ENCODE data around the gene ADAMTSL4. TPM values are rescaled to one million over a fixed set of nuclear protein-coding genes. Genes with fewer than 3 reads are reported as not detected.

The ADAMTSL4 gene
- polyA plus RNA-seq, 1 of the 3 experiments (the other 2 are of a cell fraction), result 3.4 TPM

- H3K79me2 ChIP-seq (ENCODE audit: insufficient read depth), result peaks cover 13% of the 10 kb centered on the region
- no peak for DNase-seq
- no peak overlapping the region for H2AFZ ChIP-seq (ENCODE audit: low read depth)
- H4K20me1 ChIP-seq (ENCODE audit: insufficient read depth), result no peaks in the 10 kb centered on the region
- no peaks in the 10 kb centered on the region for H3K27me3 ChIP-seq (ENCODE audit: insufficient read depth)
- no peak for TF ChIP-seq GATA2 (CRISPR knock-in tag; IDR thresholded peaks at IDR 0.05)
- TF ChIP-seq, protein P1, sequence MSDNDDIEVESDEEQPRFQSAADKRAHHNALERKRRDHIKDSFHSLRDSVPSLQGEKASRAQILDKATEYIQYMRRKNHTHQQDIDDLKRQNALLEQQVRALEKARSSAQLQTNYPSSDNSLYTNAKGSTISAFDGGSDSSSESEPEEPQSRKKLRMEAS (IDR thresholded peaks at IDR 0.05; ENCODE audit: low read depth), result no peak
- no peak for TF ChIP-seq JUND (IDR thresholded peaks at IDR 0.05)
- TF ChIP-seq FOXM1 (IDR thresholded peaks at IDR 0.05; ENCODE audit: low read depth), result no peak
- no peak for TF ChIP-seq NFIC (IDR thresholded peaks at IDR 0.05; ENCODE audit: borderline replicate concordance)
- no peak for TF ChIP-seq EP300 (IDR thresholded peaks at IDR 0.05; ENCODE audit: borderline replicate concordance in 1 of 2, low read depth in 1 of 2, low read length in 1 of 2)
- no peak for TF ChIP-seq TEAD4 (IDR thresholded peaks at IDR 0.05; ENCODE audit: borderline replicate concordance, insufficient read depth)
- no peak for TF ChIP-seq YY1 (IDR thresholded peaks at IDR 0.05; ENCODE audit: low read depth)
- TF ChIP-seq, protein P2, sequence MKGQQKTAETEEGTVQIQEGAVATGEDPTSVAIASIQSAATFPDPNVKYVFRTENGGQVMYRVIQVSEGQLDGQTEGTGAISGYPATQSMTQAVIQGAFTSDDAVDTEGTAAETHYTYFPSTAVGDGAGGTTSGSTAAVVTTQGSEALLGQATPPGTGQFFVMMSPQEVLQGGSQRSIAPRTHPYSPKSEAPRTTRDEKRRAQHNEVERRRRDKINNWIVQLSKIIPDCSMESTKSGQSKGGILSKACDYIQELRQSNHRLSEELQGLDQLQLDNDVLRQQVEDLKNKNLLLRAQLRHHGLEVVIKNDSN (IDR thresholded peaks at IDR 0.05; ENCODE audit: borderline replicate concordance, low read depth), result no peak
- no peak for TF ChIP-seq SMC3 (IDR thresholded peaks at IDR 0.05; ENCODE audit: low read depth, low read length)
- TF ChIP-seq TAF1 (IDR thresholded peaks at IDR 0.05; ENCODE audit: borderline replicate concordance, low read depth, low read length), result no peak
- TF ChIP-seq, protein P3, sequence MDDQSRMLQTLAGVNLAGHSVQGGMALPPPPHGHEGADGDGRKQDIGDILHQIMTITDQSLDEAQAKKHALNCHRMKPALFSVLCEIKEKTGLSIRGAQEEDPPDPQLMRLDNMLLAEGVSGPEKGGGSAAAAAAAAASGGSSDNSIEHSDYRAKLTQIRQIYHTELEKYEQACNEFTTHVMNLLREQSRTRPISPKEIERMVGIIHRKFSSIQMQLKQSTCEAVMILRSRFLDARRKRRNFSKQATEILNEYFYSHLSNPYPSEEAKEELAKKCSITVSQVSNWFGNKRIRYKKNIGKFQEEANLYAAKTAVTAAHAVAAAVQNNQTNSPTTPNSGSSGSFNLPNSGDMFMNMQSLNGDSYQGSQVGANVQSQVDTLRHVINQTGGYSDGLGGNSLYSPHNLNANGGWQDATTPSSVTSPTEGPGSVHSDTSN (IDR thresholded peaks at IDR 0.05), result no peak
- no peak for TF ChIP-seq SIN3A (IDR thresholded peaks at IDR 0.05; ENCODE audit: borderline replicate concordance, low read depth, low read length)
- TF ChIP-seq CTCF (IDR thresholded peaks at IDR 0.05), result no peak
- TF ChIP-seq FOSL2 (IDR thresholded peaks at IDR 0.05; ENCODE audit: borderline replicate concordance, low read depth), result no peak
- TF ChIP-seq RFX5 (IDR thresholded peaks at IDR 0.05; ENCODE audit: low read length), result no peak
- TF ChIP-seq NRF1 (IDR thresholded peaks at IDR 0.05; ENCODE audit: low read depth, low read length), result no peak
- TF ChIP-seq TCF12 (IDR thresholded peaks at IDR 0.05), result no peak
- WGBS (ENCODE audit: low lambda C conversion rate), result 88% methylated on average over 2 of the region's 4 CpGs
- peaks cover 6 to 13% of the 10 kb centered on the region in 2 experiments; a peak in 2 of 4 replicates for H3K4me1 ChIP-seq (ENCODE audit: control insufficient read depth in 1 of 2, insufficient read depth in 2 of 2, low read depth in 1 of 2, low read length in 1 of 2)
- no peaks in the 10 kb centered on the region for H3K9me3 ChIP-seq
- POLR2A ChIA-PET, result no interaction called here
- no peak overlapping the region for H3K27ac ChIP-seq (ENCODE audit: low read depth in 2 of 2, low read length in 1 of 2)
- CTCF ChIA-PET, result interaction anchor here (1.0 to 6.0 kb wide), 2 partner anchors 23 to 52 kb away, joined by 3 to 29 read pairs; no protein-coding TSS in a partner anchor
- peak overlapping the region; percentile 90 for H3K4me2 ChIP-seq
- peak overlapping the region in 1 of 2 experiments; percentile 55; a peak in 1 of 4 replicates for H3K4me3 ChIP-seq (ENCODE audit: low read depth in 2 of 2, low read length in 1 of 2)
- no peaks in the 10 kb centered on the region for H3K9me2 ChIP-seq
- peak overlapping the region; percentile 73; the same call in 1 of the 2 replicates for H3K9ac ChIP-seq
- peaks cover 0 to 16% of the 10 kb centered on the region in 2 experiments for H3K36me3 ChIP-seq (replicated peaks in 1 of 2; ENCODE audit: control insufficient read depth in 1 of 2, insufficient read depth in 2 of 2, low read length in 1 of 2)
- H3F3A ChIP-seq (replicated peaks; ENCODE audit: insufficient read depth), result peaks cover 8% of the 10 kb centered on the region
Observed at GRCh38 chr1:150508982-150509381, 40.2 kb upstream of the ADAMTSL4 start.

Measured in SK-N-SH (cell line).